Heart left ventricle (tissue), 13 donors: ENCODE measurements around the gene TXNL4A.

ENCODE experiments used
- CTCF ChIP-seq, 12 donors: fragments of 200-600 bp; sonication (generic) in 4 of 12; IDR thresholded peaks; one replicate each; pipeline versions ENCODE4 v1.5.0 to v1.8.0; 2018 to 2022; ENCODE audit warnings: antibody characterized with exemption in 12 of 12, mild to moderate bottlenecking in 5 of 12
- POLR2A ChIP-seq, 2 donors: fragments of 450-650 bp; IDR thresholded peaks; one replicate each; pipeline ENCODE4 v1.6.1; 2017; ENCODE audit warnings: antibody characterized with exemption in 2 of 2, mild to moderate bottlenecking in 2 of 2, moderate library complexity in 2 of 2
- donor health status: ischemic (EF 13 %, LVEDD 7.1; RV severe dilation, severe dysfunction).
- donor health status: DM: no; HTN: yes; CAD: no.
- donor health status: DM: no; HTN: no; CAD: no.
- donor health status: ischemic (EF 25% LVEDD 6.9; RV normal size, moderate dysfunction).
- donor health status: ischemic (EF 25% LVEDD 5.7; RV mildly dilated, moderate dysfunction).
- donor health status: ischemic (EF 35%, LVEDD 5.7; RV mildly dilated, moderate dysfunction).
- donor health status: nonischemic (EF 11% LVEDD 7.7; RV severe dilation, severe dysfunction).
- donor health status: DM: yes; HTN: yes; CAD: no.
- donor health status: PGD.
- donor health status: ischemic (EF 29% LVEDD 5.4; RV normal size, mild dysfunction).
- donor health status: nonischemic (EF 23%, LVEDD 6.1; RV moderate dilation, normal function).

- no peak for TF ChIP-seq POLR2A (IDR thresholded peaks at IDR 0.05)
- TF ChIP-seq CTCF (IDR thresholded peaks at IDR 0.05) = no peak
Measured at GRCh38 chr18:79939096-79939495, 49.3 kb downstream of the TXNL4A start.
